ENCODE measurements around the gene INTS1.

The INTS1 gene

DNA sequence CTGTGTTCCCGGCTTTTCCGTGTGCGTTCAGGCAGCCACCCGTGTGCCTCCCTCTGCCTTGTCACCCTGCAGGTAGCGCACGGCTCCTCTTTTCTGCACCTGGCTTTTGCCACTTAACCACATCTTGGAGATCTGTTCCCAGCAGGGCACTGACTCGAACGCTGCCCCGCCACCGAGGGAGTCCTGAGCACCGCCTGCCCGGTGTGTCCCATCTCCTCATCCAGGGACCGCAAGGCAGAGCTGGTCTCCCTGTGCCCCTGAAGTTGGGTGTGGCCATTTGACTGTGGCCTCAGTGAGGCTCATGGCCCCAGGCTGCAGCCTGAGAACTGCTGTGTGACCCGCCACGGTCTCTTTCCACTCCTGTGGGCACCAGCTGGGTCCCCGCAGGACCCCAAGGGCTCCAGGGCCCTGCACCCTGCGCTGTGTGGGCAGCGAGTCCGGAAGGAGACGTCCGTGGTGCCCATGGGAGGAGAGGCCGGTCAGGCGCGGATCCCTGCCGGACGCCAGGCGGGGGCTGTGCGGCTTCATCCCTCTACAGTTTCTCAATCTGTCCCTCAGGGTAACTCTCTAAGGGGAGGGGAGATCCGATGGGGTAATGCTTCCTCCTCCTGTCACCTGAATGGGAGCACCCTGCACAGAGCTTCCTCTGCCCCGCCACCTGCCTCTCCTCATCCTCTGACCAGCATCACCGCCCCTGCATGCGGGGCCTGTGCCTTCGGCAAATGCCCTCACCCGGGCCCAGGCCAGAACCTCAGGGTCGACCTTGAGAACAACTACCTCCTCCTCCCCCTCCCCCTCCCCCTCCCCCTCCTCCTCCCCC, 1.8 kb upstream of the INTS1 start:
- H3K4me3 ChIP-seq (ENCODE audit: control insufficient read depth in 1 of 7, extremely low read depth in 1 of 7, insufficient read depth in 4 of 7, low read depth in 2 of 7, low read length in 6 of 7) = peak overlapping the region in 3 of 7 experiments; percentile 26 to 45 (median 30)
- H3K27ac ChIP-seq (ENCODE audit: insufficient read depth in 1 of 2, low read depth in 1 of 2, low read length in 2 of 2, poor library complexity in 1 of 2, severe bottlenecking in 2 of 2) = no peak overlapping the region
- ChIA-PET CTCF (interaction anchor here (0.7 to 15.3 kb wide), 12 partner anchors 9 to 65 kb away, joined by 3 to 150 read pairs (median 5); partner anchors contain the start of gene TMEM184A), POLR2A (interaction anchor here (0.6 to 2.1 kb wide), 4 partner anchors 27 to 1149 kb away, joined by 3 to 9 read pairs (median 5); no protein-coding TSS in a partner anchor)
- peaks cover 3 to 22% (median 15%) of the 10 kb centered on the region in 4 experiments for H3K36me3 ChIP-seq (ENCODE audit: control insufficient read depth in 4 of 4, insufficient read depth in 4 of 4, low read length in 3 of 4)
- DNase-seq = peak in 2 of 3 donors; percentile 48 to 66
- H3K9me3 ChIP-seq (ENCODE audit: control extremely low read depth in 1 of 5, control insufficient read depth in 4 of 5, insufficient read depth in 2 of 5, low read depth in 1 of 5, low read length in 4 of 5) = no peaks in the 10 kb centered on the region
- peaks cover 0 to 67% (median 62%) of the 10 kb centered on the region in 4 experiments for H3K4me1 ChIP-seq (ENCODE audit: control extremely low read depth in 1 of 4, control insufficient read depth in 4 of 4, insufficient read depth in 4 of 4, low read length in 3 of 4)
- H3K27me3 ChIP-seq (replicated peaks in 2 of 5; ENCODE audit: control insufficient read depth in 4 of 5, insufficient read depth in 5 of 5, low read length in 4 of 5) = no peaks in the 10 kb centered on the region
- WGBS (ENCODE audit: insufficient coverage) = 73% methylated on average over 21 of the region's 35 CpGs

DNA sequence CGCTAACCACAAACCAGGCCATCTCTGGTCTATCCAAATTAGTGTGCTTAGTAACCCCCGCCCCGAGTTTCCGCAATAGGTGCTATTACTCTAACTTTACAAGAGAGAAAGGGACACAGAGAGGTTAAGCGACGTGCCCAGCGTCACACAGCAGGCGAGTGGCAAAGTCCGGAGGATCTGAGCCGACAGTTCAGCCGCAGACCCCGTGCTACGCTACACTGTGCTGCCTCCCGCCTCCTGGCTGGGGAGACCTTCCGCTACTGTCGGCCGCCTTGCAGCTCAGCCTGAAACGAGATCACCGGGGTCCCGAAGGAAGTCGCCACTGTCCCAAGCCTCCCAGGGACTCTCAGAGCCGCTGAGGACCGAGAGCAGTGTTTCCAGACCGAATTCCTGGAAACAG, 799 bp downstream of the INTS1 start:
- ChIA-PET POLR2A (no interaction called here), CTCF (interaction anchor here (0.9 to 15.3 kb wide), 6 partner anchors 10 to 44 kb away, joined by 3 to 150 read pairs (median 5); no protein-coding TSS in a partner anchor)
- Histone ChIP-seq H3K4me1 (ENCODE audit: control extremely low read depth in 1 of 4, control insufficient read depth in 4 of 4, insufficient read depth in 4 of 4, low read length in 3 of 4) (peaks cover 0 to 45% (median 41%) of the 10 kb centered on the region in 4 experiments), H3K4me3 (ENCODE audit: control insufficient read depth in 1 of 7, extremely low read depth in 1 of 7, insufficient read depth in 4 of 7, low read depth in 2 of 7, low read length in 6 of 7) (peak overlapping the region; percentile 63 to 97 (median 76)), H3K27ac (ENCODE audit: insufficient read depth in 1 of 2, low read depth in 1 of 2, low read length in 2 of 2, poor library complexity in 1 of 2, severe bottlenecking in 2 of 2) (peak overlapping the region in 1 of 2 experiments; percentile 64), H3K36me3 (ENCODE audit: control insufficient read depth in 4 of 4, insufficient read depth in 4 of 4, low read length in 3 of 4) (peaks cover 5 to 46% (median 30%) of the 10 kb centered on the region in 4 experiments), H3K27me3 (replicated peaks in 2 of 5; ENCODE audit: control insufficient read depth in 4 of 5, insufficient read depth in 5 of 5, low read length in 4 of 5) (no peaks in the 10 kb centered on the region), H3K9me3 (ENCODE audit: control extremely low read depth in 1 of 5, control insufficient read depth in 4 of 5, insufficient read depth in 2 of 5, low read depth in 1 of 5, low read length in 4 of 5) (no peaks in the 10 kb centered on the region)
- 29% methylated on average over 24 of the region's 24 CpGs for WGBS (ENCODE audit: insufficient coverage)
- DNase-seq = peak in 2 of 3 donors; percentile 28 to 47

GRCh38 chr7:1502845-1503244, 1.3 kb downstream of the INTS1 start:
- no peak for DNase-seq
- H3K9me3 ChIP-seq (ENCODE audit: control extremely low read depth in 1 of 5, control insufficient read depth in 4 of 5, insufficient read depth in 2 of 5, low read depth in 1 of 5, low read length in 4 of 5) = no peaks in the 10 kb centered on the region
- POLR2A ChIA-PET = no interaction called here
- H3K4me1 ChIP-seq (ENCODE audit: control extremely low read depth in 1 of 4, control insufficient read depth in 4 of 4, insufficient read depth in 4 of 4, low read length in 3 of 4) = peaks cover 0 to 40% (median 35%) of the 10 kb centered on the region in 4 experiments
- 96% methylated on average over 18 of the region's 20 CpGs for WGBS (ENCODE audit: insufficient coverage)
- H3K27me3 ChIP-seq (replicated peaks in 2 of 5; ENCODE audit: control insufficient read depth in 4 of 5, insufficient read depth in 5 of 5, low read length in 4 of 5) = no peaks in the 10 kb centered on the region
- H3K36me3 ChIP-seq (ENCODE audit: control insufficient read depth in 4 of 4, insufficient read depth in 4 of 4, low read length in 3 of 4) = peaks cover 5 to 52% (median 33%) of the 10 kb centered on the region in 4 experiments
- CTCF ChIA-PET = interaction anchor here (1.1 to 15.3 kb wide), 3 partner anchors 9 to 34 kb away, joined by 4 to 150 read pairs (median 6); no protein-coding TSS in a partner anchor
- H3K4me3 ChIP-seq (ENCODE audit: control insufficient read depth in 1 of 7, extremely low read depth in 1 of 7, insufficient read depth in 4 of 7, low read depth in 2 of 7, low read length in 6 of 7) = peak overlapping the region in 5 of 7 experiments; percentile 73 to 97 (median 85)
- H3K27ac ChIP-seq (ENCODE audit: insufficient read depth in 1 of 2, low read depth in 1 of 2, low read length in 2 of 2, poor library complexity in 1 of 2, severe bottlenecking in 2 of 2) = peak overlapping the region in 1 of 2 experiments; percentile 64

- CTCF ChIA-PET = interaction anchor here (1.1 to 15.3 kb wide), 2 partner anchors 35 to 58 kb away, joined by 4 to 150 read pairs; no protein-coding TSS in a partner anchor
Observed at GRCh38 chr7:1501487-1502270, 2.5 kb downstream of the INTS1 start.

GRCh38 chr7:1500064-1500807, 4.0 kb downstream of the INTS1 start:
- Histone ChIP-seq H3K4me3 (ENCODE audit: control insufficient read depth in 1 of 7, extremely low read depth in 1 of 7, insufficient read depth in 4 of 7, low read depth in 2 of 7, low read length in 6 of 7) (no peak overlapping the region), H3K36me3 (ENCODE audit: control insufficient read depth in 4 of 4, insufficient read depth in 4 of 4, low read length in 3 of 4) (peaks cover 5 to 77% (median 51%) of the 10 kb centered on the region in 4 experiments), H3K9me3 (ENCODE audit: control extremely low read depth in 1 of 5, control insufficient read depth in 4 of 5, insufficient read depth in 2 of 5, low read depth in 1 of 5, low read length in 4 of 5) (no peaks in the 10 kb centered on the region), H3K27ac (ENCODE audit: insufficient read depth in 1 of 2, low read depth in 1 of 2, low read length in 2 of 2, poor library complexity in 1 of 2, severe bottlenecking in 2 of 2) (no peak overlapping the region), H3K27me3 (replicated peaks in 2 of 5; ENCODE audit: control insufficient read depth in 4 of 5, insufficient read depth in 5 of 5, low read length in 4 of 5) (no peaks in the 10 kb centered on the region), H3K4me1 (ENCODE audit: control extremely low read depth in 1 of 4, control insufficient read depth in 4 of 4, insufficient read depth in 4 of 4, low read length in 3 of 4) (peaks cover 0 to 16% (median 13%) of the 10 kb centered on the region in 4 experiments)
- POLR2A ChIA-PET = no interaction called here
- DNase-seq = no peak
- 97% methylated on average over 32 of the region's 34 CpGs for WGBS (ENCODE audit: insufficient coverage)
- CTCF ChIA-PET = interaction anchor here (1.1 kb wide), 1 partner anchor 68 kb away, joined by 3 read pairs; no protein-coding TSS in a partner anchor

More at GRCh38 chr7:1501487-1502270, 2.5 kb downstream of the INTS1 start:
- H3K9me3 ChIP-seq (ENCODE audit: control extremely low read depth in 1 of 5, control insufficient read depth in 4 of 5, insufficient read depth in 2 of 5, low read depth in 1 of 5, low read length in 4 of 5) = no peaks in the 10 kb centered on the region
- POLR2A ChIA-PET = no interaction called here
- H3K4me3 ChIP-seq (ENCODE audit: control insufficient read depth in 1 of 7, extremely low read depth in 1 of 7, insufficient read depth in 4 of 7, low read depth in 2 of 7, low read length in 6 of 7) = no peak overlapping the region
- no peak overlapping the region for H3K27ac ChIP-seq (ENCODE audit: insufficient read depth in 1 of 2, low read depth in 1 of 2, low read length in 2 of 2, poor library complexity in 1 of 2, severe bottlenecking in 2 of 2)
- H3K27me3 ChIP-seq (replicated peaks in 2 of 5; ENCODE audit: control insufficient read depth in 4 of 5, insufficient read depth in 5 of 5, low read length in 4 of 5) = no peaks in the 10 kb centered on the region
- DNase-seq = no peak
- H3K36me3 ChIP-seq (ENCODE audit: control insufficient read depth in 4 of 4, insufficient read depth in 4 of 4, low read length in 3 of 4) = peaks cover 5 to 64% (median 42%) of the 10 kb centered on the region in 4 experiments
- WGBS (ENCODE audit: insufficient coverage) = 96% methylated on average over 19 of the region's 21 CpGs
- peaks cover 0 to 28% (median 25%) of the 10 kb centered on the region in 4 experiments for H3K4me1 ChIP-seq (ENCODE audit: control extremely low read depth in 1 of 4, control insufficient read depth in 4 of 4, insufficient read depth in 4 of 4, low read length in 3 of 4)

DNA sequence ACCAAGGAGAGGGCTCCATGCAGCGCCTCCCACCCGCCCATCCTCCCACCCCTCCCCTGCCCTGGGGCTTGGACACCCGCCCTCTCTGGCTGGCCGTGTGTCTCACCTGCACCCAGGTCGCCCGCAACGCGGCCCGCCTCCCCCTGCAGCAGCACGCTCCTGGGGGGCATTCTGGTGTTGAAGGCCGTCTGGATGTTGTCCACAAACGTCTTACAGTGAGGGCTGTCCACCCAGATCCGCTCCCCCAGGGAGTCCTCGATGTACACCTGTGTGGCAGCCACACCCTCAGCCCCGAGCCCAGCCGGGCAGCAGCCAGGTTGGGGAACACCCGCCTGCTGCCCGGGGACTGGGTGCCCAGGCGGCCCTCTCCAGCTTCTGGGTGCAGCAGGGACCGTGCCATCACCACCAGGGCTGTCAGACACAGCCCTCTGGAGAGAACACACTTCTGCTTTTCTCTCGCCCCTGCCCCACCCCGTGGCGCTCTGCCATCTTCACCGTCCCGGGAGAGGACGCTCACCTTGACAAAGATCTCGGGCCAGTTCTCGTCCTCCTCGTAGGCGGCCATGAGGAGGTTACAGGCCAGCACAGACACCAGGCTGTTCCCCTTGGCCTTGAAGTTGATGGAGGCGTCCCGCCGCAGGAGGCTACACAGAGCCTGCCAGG, 4.7 kb downstream of the INTS1 start:
- 95% methylated on average over 27 of the region's 33 CpGs for WGBS (ENCODE audit: insufficient coverage)
- CTCF ChIA-PET = no interaction called here
- H3K9me3 ChIP-seq (ENCODE audit: control extremely low read depth in 1 of 5, control insufficient read depth in 4 of 5, insufficient read depth in 2 of 5, low read depth in 1 of 5, low read length in 4 of 5) = no peaks in the 10 kb centered on the region
- H3K4me1 ChIP-seq (ENCODE audit: control extremely low read depth in 1 of 4, control insufficient read depth in 4 of 4, insufficient read depth in 4 of 4, low read length in 3 of 4) = peaks cover 0 to 15% (median 12%) of the 10 kb centered on the region in 4 experiments
- H3K27ac ChIP-seq (ENCODE audit: insufficient read depth in 1 of 2, low read depth in 1 of 2, low read length in 2 of 2, poor library complexity in 1 of 2, severe bottlenecking in 2 of 2) = no peak overlapping the region
- POLR2A ChIA-PET = no interaction called here
- no peak overlapping the region for H3K4me3 ChIP-seq (ENCODE audit: control insufficient read depth in 1 of 7, extremely low read depth in 1 of 7, insufficient read depth in 4 of 7, low read depth in 2 of 7, low read length in 6 of 7)
- no peaks in the 10 kb centered on the region for H3K27me3 ChIP-seq (replicated peaks in 2 of 5; ENCODE audit: control insufficient read depth in 4 of 5, insufficient read depth in 5 of 5, low read length in 4 of 5)
- no peak for DNase-seq
- peaks cover 5 to 83% (median 54%) of the 10 kb centered on the region in 4 experiments for H3K36me3 ChIP-seq (ENCODE audit: control insufficient read depth in 4 of 4, insufficient read depth in 4 of 4, low read length in 3 of 4)
